GM04504 (cell line): ENCODE data around the gene ABTB2.

Experiments used
- DNase-seq: peaks from one replicate; pipeline ENCODE4 v3.0.0-alpha.2; 2012; ENCODE audit warnings: low read depth

The ABTB2 gene

DNA sequence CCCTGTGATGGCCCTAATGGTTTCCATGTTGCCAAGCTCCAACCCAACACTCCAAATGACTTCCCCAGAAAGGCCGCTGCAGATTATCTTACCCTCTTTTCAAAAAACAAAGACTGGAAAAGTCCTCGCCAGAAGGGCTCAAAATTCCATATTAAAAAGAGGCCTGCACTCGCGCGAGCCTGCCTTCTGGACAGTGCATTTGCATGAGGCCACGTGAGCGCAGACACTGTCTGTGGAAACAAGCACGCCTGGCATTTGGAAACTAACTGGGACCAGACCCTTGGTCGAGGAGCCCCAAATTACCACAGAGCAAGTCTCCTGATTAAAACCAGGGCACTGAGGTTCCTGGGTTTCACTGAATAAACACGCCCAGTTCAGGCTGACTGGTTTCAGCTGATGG lies 42.9 kb downstream of the ABTB2 start:
- no peak for DNase-seq

DNA sequence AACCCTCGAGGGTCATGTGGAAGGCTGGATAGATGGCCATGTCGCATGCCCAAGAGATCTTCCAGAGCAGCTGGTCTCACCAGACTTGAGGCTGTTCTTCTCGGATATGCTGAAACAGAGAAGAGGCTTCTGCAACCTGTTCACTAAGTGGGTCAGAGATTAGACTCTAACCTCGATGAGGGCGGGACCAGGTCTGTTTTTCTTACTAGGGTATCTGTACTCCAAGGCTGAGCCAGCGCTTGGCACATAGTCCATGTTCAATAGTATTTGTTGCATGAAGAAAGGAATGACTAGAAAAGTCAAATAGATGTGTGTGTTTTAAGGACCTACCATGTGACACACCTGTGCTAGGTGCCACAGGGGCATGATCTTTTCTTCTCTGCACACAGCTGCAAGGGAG lies 43.6 kb downstream of the ABTB2 start:
- DNase-seq, result no peak

DNA sequence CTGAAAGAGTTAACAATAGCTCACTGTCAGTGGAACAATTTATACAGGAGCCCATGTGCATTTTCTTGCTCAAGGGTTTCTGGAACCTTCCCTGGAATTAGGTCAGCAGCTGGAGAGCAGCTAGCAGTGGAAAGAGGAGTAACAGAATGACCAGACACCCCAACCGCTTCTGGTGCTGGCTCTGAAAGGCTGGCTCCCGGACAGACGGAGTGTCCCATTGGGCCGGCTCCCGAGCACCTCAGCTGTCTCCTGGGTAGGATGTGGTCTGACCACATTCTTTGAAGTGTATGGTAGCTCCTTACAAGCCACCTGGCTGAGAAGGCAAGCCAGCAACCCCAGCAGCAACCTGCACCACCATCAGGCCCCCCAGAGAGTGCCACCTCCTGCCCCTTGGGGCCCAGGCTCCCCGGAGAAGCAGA lies 44.7 kb downstream of the ABTB2 start:
- DNase-seq, result no peak

DNA sequence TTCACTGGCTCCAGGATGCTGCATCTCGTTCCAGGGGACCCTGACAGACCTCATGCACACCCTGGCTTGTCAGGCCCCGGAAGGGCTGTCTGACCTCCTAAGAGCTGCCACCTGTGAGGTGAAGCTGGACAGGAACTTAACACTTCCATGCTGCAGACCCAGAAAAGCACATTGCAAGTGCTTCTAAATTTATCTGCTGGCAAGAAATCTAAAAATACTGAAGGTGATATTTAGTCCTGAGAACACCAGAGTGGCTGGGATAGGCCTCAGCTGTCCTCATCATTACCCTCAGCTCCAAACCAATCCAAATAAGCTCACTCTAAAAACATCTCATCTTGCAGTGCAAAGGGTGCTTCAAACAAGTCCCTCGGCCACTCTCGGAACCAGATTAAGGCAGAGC lies 46.7 kb downstream of the ABTB2 start:
- no peak for DNase-seq

DNA sequence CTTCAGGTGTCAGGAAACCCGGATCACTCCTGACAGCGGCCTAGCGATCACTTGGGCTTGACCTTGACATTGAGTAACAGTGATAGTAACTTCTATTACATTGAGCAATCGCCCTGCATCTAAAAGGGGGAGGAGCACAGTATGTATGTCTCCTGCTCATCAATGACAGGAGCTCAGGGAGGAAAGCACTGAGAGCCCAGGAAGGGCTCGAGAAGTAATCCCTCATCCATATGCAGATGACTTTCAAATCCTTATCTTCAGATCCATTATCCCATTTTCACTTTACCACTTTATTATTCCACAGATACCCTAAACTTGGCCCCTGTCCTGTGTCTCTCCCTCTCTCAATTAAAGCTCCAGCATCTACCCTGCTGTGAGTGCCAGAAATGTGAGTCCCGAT lies 47.8 kb downstream of the ABTB2 start:
- DNase-seq, result no peak

DNA sequence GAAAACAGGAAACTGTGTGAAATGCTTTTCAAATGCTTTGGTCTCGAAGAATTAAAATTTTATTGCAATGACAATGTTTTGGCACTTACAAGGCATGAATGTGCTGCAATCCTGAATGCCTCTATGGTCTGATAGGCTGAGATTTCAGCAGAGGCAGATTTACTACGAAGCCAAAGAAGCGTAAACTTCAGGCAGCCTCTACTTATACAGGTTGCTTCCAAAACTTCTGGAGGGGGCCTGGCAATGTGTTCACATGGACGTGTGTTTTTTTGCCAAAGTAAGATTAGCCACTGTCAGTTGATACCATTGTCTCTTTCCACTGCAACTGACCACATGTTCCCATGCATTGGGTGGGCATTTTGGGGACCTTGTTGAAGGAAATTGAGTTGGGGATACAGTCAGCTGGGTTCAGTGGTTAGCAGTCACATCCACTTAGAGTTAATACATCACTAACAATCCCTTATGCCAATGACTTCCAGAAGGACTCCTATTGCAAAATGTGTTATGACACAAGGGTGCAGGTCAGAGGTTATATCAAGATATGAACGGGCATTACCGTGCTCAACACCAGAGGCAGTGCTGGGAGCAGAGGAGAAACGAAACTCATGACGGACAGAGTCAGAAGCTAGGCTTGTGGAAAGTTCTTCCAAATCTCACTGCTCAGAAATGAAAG lies 48.8 kb downstream of the ABTB2 start:
- peak; percentile 64 for DNase-seq

DNA sequence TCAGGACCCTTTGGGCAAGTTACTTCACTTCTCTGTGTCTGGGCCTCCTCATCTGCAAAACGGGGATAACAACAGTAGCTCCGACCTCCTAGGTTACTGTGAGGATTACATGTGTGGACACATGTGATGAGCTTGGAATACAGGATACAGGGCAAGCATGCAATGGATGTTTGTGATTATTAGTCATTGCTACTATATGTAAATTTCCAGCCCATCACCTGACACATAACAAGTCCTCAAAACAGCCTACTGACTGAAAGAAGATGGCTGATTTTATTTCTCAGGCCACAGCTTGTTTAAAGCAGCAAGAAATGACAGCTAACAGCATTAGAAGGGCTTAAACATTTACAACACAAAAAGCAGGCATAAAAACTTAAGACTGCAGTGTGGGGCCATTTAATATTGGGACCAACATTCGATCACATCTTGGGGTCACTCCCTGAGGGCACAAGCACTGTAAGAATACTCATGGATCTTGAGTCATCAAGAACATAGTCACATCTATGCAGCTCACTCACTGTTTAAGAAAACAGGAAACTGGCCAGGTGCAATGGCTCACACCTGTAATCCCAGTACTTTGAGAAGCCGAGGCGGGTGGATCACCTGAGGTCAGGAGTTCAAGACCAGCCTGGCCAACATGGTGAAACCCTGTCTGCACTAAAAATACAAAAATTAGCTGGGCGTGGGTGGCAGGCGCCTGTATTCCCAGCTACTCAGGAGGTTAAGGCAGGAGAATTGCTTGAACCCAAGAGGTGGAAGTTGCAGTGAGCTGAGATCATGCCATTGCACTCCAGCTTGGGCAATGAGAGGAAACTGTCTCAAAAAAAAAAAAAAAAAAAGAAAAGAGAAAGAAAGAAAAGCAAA lies 49.5 kb downstream of the ABTB2 start:
- no peak for DNase-seq

DNA sequence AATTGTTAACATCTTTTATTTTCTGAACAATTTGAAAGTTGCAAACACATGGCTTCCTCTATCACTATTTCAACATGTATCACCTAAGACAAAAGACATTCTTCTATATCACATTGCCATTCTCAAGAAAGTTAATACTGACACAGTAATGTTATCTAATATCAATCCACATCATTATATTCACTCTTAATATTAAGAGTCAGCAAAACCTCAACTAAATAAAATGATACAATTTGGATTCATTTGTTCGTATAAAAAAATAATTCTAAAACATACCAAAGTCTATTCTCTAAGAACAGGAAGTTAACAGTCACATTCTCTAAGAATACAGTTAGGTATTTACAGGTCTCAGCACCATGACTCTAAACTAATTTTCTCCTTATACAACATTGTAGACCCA lies 52.0 kb downstream of the ABTB2 start:
- no peak for DNase-seq

DNA sequence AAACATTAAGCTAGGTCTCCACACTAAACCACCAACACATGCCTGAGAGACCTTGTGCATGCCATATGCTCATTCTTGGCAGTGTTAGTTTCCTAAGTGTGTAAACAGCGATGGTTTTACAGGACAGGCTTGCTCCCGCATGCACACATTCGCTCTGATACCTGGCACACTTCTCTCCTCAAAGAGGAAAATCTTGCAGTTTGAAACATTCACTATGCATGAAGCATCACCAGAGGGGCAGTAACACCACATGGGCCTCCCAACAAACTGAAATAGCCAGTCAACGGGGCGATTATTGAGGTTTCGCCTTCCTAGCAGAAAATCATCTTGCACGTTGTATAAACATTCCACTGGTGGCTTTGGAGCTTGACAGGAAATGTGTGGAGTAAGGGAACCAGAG lies 52.6 kb downstream of the ABTB2 start:
- peak; percentile 35 for DNase-seq

DNA sequence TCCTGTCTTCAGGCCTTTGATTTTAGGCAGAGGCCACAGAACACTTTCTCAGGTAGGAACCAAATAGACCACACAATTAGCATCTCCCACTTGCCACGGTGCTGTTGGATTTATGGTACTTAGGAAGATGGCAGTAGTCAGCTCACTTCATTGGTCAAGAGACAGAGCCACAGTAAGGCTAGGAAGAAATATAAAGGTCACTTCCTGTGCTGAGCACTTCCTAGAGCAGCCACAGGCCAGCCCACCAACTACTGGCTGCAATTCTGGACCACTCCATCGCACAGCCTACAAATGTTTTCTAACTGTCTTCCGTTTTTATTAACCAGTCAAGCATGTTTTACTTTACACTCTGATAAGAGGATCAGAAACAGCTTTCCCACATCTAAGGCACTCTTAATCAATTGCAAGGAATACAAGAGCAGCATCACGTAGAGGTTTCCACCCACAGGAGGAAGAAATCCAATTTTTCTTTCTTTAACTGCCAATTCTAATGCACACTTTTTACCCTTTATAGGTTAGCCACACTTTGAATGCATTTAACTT lies 54.7 kb downstream of the ABTB2 start:
- DNase-seq, result no peak

DNA sequence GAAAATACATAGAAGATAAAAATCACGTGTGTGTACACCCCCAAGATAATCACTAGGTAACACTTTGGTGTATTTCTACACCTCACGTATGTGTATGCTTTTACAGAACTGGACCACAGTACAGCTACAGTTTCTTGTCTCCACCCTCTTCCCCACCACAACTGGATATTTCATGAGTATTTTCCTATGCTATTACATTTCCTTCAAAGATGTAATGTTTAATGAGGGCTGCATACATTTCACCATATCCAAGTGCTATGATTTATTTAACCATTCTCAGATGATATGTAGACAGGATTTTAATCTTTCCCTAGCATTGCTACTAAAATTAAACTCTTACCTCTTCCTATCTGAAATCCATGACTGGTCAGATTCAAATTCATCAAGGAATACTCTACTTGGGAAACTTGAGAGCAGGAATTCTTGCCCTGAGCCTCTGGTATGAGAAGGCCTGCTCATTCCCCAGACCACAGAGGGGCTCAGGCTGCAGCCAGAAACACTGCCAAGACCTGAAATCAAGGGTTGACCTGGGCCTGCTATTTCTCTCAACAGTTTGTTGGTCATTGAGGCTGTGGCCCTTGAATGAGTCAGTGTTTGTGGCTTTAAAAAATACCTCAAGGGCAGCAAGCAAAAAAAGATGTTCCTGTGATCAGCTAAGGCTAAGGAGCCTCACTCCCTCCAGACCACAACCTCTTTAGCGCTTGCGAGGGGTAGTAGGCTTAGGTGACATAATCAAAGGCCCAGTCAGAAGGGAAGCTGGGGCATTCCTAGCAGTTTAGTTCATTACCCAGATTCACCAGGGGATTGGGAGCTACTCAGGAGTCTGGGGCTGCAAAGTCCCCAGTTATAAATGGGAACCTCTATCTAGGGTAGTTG lies 55.5 kb downstream of the ABTB2 start:
- peak; percentile 90 for DNase-seq

DNA sequence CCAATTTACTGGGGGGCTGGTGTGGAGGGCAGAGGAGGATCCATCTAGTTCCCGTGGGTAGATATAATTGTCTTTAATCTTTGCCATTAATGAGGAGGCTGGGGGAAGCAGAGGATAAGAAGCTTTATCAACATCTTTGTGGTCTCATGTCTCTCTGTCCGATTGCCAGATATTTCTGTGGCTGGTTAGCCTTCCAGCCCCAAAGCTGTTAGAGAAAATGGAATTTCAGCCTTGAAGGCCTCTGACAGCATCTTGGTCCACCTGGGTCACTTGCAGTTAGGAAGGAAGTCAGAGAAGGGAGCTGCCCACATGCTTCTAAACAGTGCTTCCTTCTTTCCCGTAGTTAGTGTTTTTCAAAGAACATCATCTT lies 56.9 kb downstream of the ABTB2 start:
- DNase-seq, result no peak

DNA sequence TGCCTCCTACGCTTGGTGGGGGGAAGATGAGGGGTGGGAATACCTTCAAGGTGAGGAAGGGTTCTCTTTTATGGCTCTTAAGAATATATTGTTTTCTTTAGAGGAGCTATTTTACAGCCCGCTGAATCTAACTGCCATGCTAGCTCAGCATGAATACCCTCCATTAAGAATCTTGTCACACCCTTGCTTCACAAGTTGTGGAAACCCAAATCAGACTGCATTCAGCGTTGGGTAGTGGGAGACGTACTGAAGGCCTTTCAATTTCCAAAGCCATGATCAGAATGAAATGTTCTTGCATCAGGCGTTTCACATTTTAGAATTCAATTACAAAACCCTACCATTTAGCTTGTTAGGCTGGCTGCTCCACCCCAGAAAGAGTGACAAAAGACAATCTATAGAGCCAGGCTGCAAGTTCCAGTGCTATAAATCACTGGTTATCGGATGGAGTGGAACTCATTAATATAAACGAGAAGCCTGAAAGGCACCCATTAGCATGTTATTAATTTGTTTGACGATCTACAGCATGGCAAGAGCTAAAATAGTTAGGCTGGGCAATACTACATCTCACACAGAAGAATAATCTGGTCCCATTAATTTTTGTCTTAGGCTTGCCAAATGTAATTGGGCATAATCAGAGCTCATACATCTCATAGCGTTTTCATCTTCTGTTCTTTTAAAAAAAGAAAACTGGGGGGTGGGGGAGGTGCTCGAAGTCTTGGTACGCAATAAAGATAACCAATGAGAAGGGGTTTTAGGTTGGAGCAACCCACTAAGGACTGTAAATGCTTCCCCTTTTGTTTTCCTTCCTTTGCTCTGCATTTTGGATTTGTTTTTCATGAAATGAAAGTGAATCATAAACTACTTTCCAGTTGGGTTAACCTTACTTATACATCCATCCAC lies 57.5 kb downstream of the ABTB2 start:
- DNase-seq, result no peak

DNA sequence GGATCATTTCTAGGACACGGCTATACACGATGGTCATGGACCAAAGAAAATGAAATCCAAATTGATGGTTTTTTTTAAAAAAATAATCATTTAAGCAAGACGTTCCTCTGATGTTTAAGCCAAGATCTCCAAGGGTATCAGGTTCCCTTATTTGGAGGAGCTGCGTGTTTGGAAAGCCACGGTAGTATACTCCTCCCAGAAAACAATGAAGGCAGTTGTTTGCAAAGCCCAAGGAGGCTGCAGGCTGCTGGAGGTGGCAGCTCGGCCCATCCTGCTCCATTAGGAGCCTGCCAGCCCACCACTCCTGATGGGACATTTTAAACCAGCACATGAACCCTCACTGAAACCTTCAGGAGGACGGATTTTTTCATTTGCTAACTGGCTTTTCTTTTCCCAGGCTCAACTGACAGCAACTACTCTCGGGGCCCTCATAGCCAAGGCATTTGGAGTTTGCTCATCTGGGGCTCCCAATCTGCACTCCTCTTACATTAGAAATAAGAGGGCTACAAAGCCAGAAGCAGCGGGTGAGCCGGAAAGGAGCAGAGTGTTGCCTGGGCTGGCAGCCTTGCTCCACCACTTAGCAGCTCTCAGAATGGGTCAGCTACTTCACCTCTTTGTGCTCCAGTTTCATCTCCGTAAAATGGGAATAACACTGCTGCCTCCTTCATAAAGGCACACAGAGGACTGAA lies 58.4 kb downstream of the ABTB2 start:
- no peak for DNase-seq

DNA sequence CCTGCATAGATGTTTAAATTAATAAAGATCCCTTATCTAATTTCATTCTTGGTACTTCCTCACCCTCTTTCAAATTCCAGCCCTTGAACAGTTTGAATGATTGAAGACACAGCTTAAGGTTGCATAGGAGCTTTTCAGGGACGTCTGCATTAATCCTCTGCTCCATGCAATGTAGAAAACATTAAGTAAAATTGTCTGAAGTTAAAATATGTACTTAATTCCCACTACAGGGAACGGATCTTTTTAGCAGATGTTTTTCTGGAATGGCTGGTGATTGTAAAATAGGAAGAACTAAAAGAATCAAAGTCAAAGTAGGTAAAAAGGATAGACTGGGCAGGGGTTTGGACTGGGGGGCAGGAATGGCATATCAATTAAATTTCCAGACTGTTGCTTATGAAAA lies 58.9 kb downstream of the ABTB2 start:
- DNase-seq, result no peak

DNA sequence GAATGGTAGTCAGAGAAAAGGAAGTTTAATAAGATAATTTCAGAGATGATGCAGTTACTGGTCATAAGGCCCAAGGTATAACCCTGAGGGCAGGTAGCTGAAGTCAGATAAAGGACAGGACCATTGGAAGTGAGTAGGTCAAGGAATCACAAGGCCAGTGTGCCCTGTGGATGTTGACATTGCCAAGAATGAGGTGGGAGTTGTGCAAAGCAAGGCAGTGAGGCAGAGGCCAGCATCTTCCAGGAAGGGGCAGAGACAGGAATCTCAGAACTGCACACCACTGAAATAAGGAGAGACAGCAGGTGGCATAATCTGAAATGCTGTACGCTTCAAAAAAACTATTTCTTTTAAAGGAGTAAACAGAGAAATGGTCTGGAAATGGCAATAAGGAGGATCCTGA lies 61.4 kb downstream of the ABTB2 start:
- no peak for DNase-seq

DNA sequence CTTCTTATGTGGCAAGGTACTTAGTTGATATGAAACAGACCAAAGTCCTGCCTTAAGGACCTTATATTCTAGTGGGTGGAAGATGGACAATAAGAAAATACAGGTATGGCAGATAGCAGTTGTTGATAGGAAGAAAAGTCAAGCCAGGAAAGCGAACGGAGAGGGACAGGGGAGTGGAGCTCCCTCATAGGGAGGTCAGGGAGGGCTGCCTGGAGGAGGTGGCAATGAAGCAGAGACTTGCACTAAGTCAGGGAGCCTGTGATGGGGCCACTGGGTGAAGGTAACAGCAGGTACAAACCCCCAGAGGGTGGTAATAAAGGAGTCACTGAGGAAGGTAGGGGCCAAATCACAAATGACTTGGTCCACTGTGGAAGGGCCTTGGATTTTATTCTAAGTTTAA lies 65.3 kb downstream of the ABTB2 start:
- DNase-seq, result no peak

DNA sequence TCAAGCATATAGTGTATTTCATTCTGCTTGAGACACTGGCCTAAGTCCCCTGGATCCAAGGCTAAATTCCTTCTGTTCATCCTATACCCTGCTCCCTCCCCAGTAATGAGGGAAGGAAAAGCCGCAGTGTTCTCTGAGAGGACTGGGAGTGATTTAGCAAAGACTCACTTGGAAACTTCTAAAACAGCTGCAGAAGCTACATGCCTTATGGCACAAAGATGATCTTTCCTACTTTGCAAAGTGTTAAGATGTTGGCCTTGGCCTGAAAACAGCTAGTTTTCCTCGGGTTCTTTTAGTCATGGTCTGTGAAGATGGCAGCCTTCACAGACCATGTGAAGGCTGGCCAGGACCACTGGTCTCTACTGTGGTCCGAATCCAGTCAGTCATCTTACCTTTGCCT lies 65.7 kb downstream of the ABTB2 start:
- DNase-seq, result no peak

DNA sequence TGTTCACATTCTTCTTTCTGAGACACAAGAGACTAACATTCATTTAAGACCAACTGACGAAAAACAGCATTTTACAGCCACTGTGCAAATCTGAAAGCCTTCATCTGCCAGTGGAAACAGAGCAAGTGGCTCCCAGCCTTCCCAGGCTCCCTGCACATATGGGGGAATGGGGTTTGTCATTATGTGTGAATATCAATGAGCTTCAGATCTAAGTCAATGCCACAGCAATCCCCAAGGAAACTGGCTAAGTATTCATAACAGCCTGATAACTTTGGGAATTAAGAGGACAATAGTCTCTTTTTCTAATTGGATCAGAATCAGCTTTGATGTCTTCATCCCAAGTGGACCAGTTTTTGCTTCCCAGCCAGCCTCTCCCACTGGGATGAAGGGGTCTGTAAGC lies 66.9 kb downstream of the ABTB2 start:
- no peak for DNase-seq

DNA sequence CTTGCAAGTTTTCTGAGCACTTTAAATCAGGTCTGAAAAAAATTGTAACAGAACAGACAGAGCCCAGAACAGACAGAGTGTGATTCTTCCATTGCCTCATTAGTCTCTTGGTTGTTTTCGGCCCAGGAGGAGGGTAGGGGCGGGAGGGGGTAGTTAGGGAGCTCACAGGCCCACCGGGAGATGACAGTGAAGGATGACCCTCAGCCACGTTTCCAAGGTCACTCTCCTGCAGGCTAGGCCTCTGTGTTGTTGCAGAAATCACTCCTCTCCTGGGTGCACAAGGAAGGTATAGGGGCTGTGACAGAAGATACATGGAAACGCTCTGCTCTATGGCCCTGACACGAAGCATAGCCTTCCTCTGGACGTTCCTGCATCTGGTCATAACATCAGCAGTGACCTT lies 69.3 kb downstream of the ABTB2 start:
- no peak for DNase-seq
